Endometrial microvascular endothelial cells (primary cell): ENCODE measurements around the gene MTPN. TPM values are rescaled to one million over a fixed set of nuclear protein-coding genes. Genes with fewer than 3 reads are reported as not detected.

Experiments used
- in situ Hi-C: cut with HindIII; loops from 2 replicates; pipeline ENCODE4 v1.10.0; 2017; ENCODE audit warnings: low sequenced_read_pairs, low pct_unique_long_range_greater_than_20kb; ENCODE audit errors: inconsistent ontology term
- total RNA-seq: library from RNA; depleted of rRNA; stranded (reverse); fragments of >200 nt; gene quantifications from one replicate; pipeline ENCODE4 v1.2.3, GENCODE V29; 2015; ENCODE audit errors: inconsistent ontology term

Gene MTPN
- total RNA-seq = 191 TPM

- in situ Hi-C loops = no loop called here
These were observed at the start of gene MTPN for GRCh38 chr7:135977007-135977741. Gene MTPN, minus strand, starts transcription at chr7:135977359. Its CDS starts 259 bp downstream, at chr7:135977100.

GRCh38 chr7:136026209-136026608 is 49.0 kb upstream of the MTPN start:
- in situ Hi-C loops = no loop called here

GRCh38 chr7:136023134-136023869 is 46.1 kb upstream of the MTPN start:
- in situ Hi-C loops = no loop called here

GRCh38 chr7:136020556-136020955 is 43.4 kb upstream of the MTPN start:
- in situ Hi-C loops = no loop called here

GRCh38 chr7:136018104-136018503 is 40.9 kb upstream of the MTPN start:
- in situ Hi-C loops = no loop called here

GRCh38 chr7:136016649-136017395 is 39.7 kb upstream of the MTPN start:
- in situ Hi-C loops = no loop called here

- in situ Hi-C loops = no loop called here
These were observed 38.5 kb upstream of the MTPN start for GRCh38 chr7:136015638-136016037.

GRCh38 chr7:136014659-136015058 is 37.5 kb upstream of the MTPN start:
- in situ Hi-C loops = no loop called here

- in situ Hi-C loops = no loop called here
These were observed 35.1 kb upstream of the MTPN start for GRCh38 chr7:136012238-136012637.

GRCh38 chr7:136009488-136010079 is 32.4 kb upstream of the MTPN start:
- in situ Hi-C loops = no loop called here

GRCh38 chr7:136006208-136006607 is 29.0 kb upstream of the MTPN start:
- in situ Hi-C loops = no loop called here

- in situ Hi-C loops = no loop called here
These were observed 26.9 kb upstream of the MTPN start for GRCh38 chr7:136004083-136004482.

GRCh38 chr7:136002802-136003201 is 25.6 kb upstream of the MTPN start:
- in situ Hi-C loops = no loop called here

- in situ Hi-C loops = no loop called here
These were observed 23.2 kb upstream of the MTPN start for GRCh38 chr7:136000288-136000913.

GRCh38 chr7:135998081-135998480 is 20.9 kb upstream of the MTPN start:
- in situ Hi-C loops = no loop called here

- in situ Hi-C loops = no loop called here
These were observed 18.6 kb upstream of the MTPN start for GRCh38 chr7:135995748-135996147.

- in situ Hi-C loops = no loop called here
These were observed 17.5 kb upstream of the MTPN start for GRCh38 chr7:135994466-135995205.

GRCh38 chr7:135993950-135994349 is 16.8 kb upstream of the MTPN start:
- in situ Hi-C loops = no loop called here
